Measurements from ENCODE around the gene GPR83. TPM values are rescaled to one million over a fixed set of nuclear protein-coding genes. Genes with fewer than 3 reads are reported as not detected.
"Not testable (repeated sequence)": the region's sequence is repeated elsewhere in the genome, so short reads cannot be mapped to it uniquely, and the experiment has no call there.

The GPR83 gene
- total and polyA plus RNA-seq, 4 donors, result 0.01 to 0.14 (median 0.07) TPM

DNA sequence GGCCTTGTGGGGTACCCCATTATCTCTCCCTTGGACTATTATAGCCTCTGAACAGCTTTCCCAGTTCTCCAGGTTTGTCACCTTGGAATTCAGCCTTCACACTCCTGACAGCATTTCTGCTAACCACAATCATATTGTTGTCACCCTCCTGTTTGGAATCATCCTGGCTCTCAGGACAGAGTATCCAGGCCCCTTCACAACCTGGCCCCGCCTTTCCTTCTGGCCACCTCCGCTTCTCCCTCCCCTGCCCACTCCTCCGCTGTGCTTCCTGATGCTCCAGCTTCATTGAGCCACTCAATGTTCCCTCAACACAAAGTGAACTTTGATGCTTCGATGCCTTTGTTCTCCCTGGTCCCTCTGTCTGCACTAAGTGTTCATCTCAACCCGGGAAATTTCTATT lies 3.1 kb downstream of the GPR83 start:
- H3K9me3 ChIP-seq (ENCODE audit: control insufficient read depth in 4 of 4, low read length in 3 of 4), result no peaks in the 10 kb centered on the region
- no peak overlapping the region for H3K27ac ChIP-seq (ENCODE audit: low read depth in 1 of 2, low read length in 2 of 2)
- WGBS, result 77% methylated on average over 5 of the region's 5 CpGs
- DNase-seq (ENCODE audit: low spot score), result no peak
- H3K4me1 ChIP-seq (ENCODE audit: control insufficient read depth in 4 of 4, insufficient read depth in 4 of 4, low read length in 3 of 4), result peaks cover 5 to 9% (median 7%) of the 10 kb centered on the region in 4 donors
- no peak overlapping the region for H3K4me3 ChIP-seq (ENCODE audit: low read depth in 1 of 3, low read length in 3 of 3)
- no peak overlapping the region for H3K9ac ChIP-seq (ENCODE audit: low read depth in 1 of 2, low read length in 2 of 2)
- peaks cover 0 to 7% (median 1%) of the 10 kb centered on the region in 4 donors for H3K27me3 ChIP-seq (ENCODE audit: control insufficient read depth in 4 of 4, insufficient read depth in 4 of 4, low read length in 3 of 4)
- no peaks in the 10 kb centered on the region for H3K36me3 ChIP-seq (ENCODE audit: control insufficient read depth in 4 of 4, insufficient read depth in 3 of 4, low read depth in 1 of 4, low read length in 3 of 4)
- no peak for TF ChIP-seq HNF4A (conservative IDR thresholded peaks at IDR 0.05)
- no peak for TF ChIP-seq RAD21 (IDR thresholded peaks at IDR 0.05)
- no peak for TF ChIP-seq YY1 (IDR thresholded peaks at IDR 0.05)
- no peak for TF ChIP-seq JUND (IDR thresholded peaks at IDR 0.05)
- no peak for TF ChIP-seq HNF4G (IDR thresholded peaks at IDR 0.05)
- TF ChIP-seq TAF1 (conservative IDR thresholded peaks at IDR 0.05), result no peak
- TF ChIP-seq, protein P1, sequence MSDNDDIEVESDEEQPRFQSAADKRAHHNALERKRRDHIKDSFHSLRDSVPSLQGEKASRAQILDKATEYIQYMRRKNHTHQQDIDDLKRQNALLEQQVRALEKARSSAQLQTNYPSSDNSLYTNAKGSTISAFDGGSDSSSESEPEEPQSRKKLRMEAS (IDR thresholded peaks at IDR 0.05), result no peak
- TF ChIP-seq SP1 (IDR thresholded peaks at IDR 0.05), result no peak
- no peak for TF ChIP-seq RXRA (IDR thresholded peaks at IDR 0.05)
- no peak for TF ChIP-seq ZBTB33 (IDR thresholded peaks at IDR 0.05)

GRCh38 chr11:94396282-94396681 lies 4.9 kb downstream of the GPR83 start:
- H3K27me3 ChIP-seq (ENCODE audit: control insufficient read depth in 4 of 4, insufficient read depth in 4 of 4, low read length in 3 of 4), result peaks cover 0 to 3% (median 1%) of the 10 kb centered on the region in 4 donors
- DNase-seq (ENCODE audit: low spot score), result no peak
- TF ChIP-seq NR2F2 (IDR thresholded peaks at IDR 0.05) (no peak), GABPA (IDR thresholded peaks at IDR 0.05 in 1 of 2, conservative IDR thresholded peaks at IDR 0.05 in 1 of 2) (no peak), SP1 (IDR thresholded peaks at IDR 0.05) (no peak), RAD21 (IDR thresholded peaks at IDR 0.05) (no peak), EGR1 (IDR thresholded peaks at IDR 0.05; ENCODE audit: low read depth in 2 of 2) (no peak), JUND (IDR thresholded peaks at IDR 0.05) (no peak), TAF1 (conservative IDR thresholded peaks at IDR 0.05) (no peak), HNF4G (IDR thresholded peaks at IDR 0.05) (no peak), ZBTB33 (IDR thresholded peaks at IDR 0.05) (no peak), HNF4A (conservative IDR thresholded peaks at IDR 0.05) (no peak), FOXA1 (IDR thresholded peaks at IDR 0.05) (no peak), CTCF (IDR thresholded peaks at IDR 0.05; ENCODE audit: low read depth, low read length, missing input control) (no peak)
- TF ChIP-seq, protein P1 (IDR thresholded peaks at IDR 0.05), result no peak
- TF ChIP-seq, protein P2, sequence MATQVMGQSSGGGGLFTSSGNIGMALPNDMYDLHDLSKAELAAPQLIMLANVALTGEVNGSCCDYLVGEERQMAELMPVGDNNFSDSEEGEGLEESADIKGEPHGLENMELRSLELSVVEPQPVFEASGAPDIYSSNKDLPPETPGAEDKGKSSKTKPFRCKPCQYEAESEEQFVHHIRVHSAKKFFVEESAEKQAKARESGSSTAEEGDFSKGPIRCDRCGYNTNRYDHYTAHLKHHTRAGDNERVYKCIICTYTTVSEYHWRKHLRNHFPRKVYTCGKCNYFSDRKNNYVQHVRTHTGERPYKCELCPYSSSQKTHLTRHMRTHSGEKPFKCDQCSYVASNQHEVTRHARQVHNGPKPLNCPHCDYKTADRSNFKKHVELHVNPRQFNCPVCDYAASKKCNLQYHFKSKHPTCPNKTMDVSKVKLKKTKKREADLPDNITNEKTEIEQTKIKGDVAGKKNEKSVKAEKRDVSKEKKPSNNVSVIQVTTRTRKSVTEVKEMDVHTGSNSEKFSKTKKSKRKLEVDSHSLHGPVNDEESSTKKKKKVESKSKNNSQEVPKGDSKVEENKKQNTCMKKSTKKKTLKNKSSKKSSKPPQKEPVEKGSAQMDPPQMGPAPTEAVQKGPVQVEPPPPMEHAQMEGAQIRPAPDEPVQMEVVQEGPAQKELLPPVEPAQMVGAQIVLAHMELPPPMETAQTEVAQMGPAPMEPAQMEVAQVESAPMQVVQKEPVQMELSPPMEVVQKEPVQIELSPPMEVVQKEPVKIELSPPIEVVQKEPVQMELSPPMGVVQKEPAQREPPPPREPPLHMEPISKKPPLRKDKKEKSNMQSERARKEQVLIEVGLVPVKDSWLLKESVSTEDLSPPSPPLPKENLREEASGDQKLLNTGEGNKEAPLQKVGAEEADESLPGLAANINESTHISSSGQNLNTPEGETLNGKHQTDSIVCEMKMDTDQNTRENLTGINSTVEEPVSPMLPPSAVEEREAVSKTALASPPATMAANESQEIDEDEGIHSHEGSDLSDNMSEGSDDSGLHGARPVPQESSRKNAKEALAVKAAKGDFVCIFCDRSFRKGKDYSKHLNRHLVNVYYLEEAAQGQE (IDR thresholded peaks at IDR 0.05), result no peak
- H3K4me1 ChIP-seq (ENCODE audit: control insufficient read depth in 4 of 4, insufficient read depth in 4 of 4, low read length in 3 of 4), result peaks cover 2 to 6% (median 3%) of the 10 kb centered on the region in 4 donors
- H3K36me3 ChIP-seq (ENCODE audit: control insufficient read depth in 4 of 4, insufficient read depth in 3 of 4, low read depth in 1 of 4, low read length in 3 of 4), result no peaks in the 10 kb centered on the region
- no peak overlapping the region for H3K4me3 ChIP-seq (ENCODE audit: low read depth in 1 of 3, low read length in 3 of 3)
- H3K9me3 ChIP-seq (ENCODE audit: control insufficient read depth in 4 of 4, low read length in 3 of 4), result no peaks in the 10 kb centered on the region
- H3K9ac ChIP-seq (ENCODE audit: low read depth in 1 of 2, low read length in 2 of 2), result no peak overlapping the region
- H3K27ac ChIP-seq (ENCODE audit: low read depth in 1 of 2, low read length in 2 of 2), result no peak overlapping the region
- 89% methylated on average over 5 of the region's 5 CpGs for WGBS

GRCh38 chr11:94391937-94392336 lies 9.3 kb downstream of the GPR83 start:
- H3K4me1 ChIP-seq (ENCODE audit: control insufficient read depth in 4 of 4, insufficient read depth in 4 of 4, low read length in 3 of 4); H3K36me3 ChIP-seq (ENCODE audit: control insufficient read depth in 4 of 4, insufficient read depth in 3 of 4, low read depth in 1 of 4, low read length in 3 of 4); H3K27ac ChIP-seq (ENCODE audit: low read depth in 1 of 2, low read length in 2 of 2); H3K4me3 ChIP-seq (ENCODE audit: low read depth in 1 of 3, low read length in 3 of 3); H3K9me3 ChIP-seq (ENCODE audit: control insufficient read depth in 4 of 4, low read length in 3 of 4); DNase-seq (ENCODE audit: low spot score); H3K27me3 ChIP-seq (ENCODE audit: control insufficient read depth in 4 of 4, insufficient read depth in 4 of 4, low read length in 3 of 4); H3K9ac ChIP-seq (ENCODE audit: low read depth in 1 of 2, low read length in 2 of 2): not testable (repeated sequence)
- WGBS, result 90% methylated on average over 4 of the region's 4 CpGs
